ENCODE data around the gene KIAA1958. TPM values are rescaled to one million over a fixed set of nuclear protein-coding genes. Genes with fewer than 3 reads are reported as not detected.

KIAA1958 gene
- total and polyA plus RNA-seq, 2 of the 8 experiments (the other 6 are each of a cell fraction or from before 2014, with no cell fraction given): 11.4 to 43.8 TPM

DNA sequence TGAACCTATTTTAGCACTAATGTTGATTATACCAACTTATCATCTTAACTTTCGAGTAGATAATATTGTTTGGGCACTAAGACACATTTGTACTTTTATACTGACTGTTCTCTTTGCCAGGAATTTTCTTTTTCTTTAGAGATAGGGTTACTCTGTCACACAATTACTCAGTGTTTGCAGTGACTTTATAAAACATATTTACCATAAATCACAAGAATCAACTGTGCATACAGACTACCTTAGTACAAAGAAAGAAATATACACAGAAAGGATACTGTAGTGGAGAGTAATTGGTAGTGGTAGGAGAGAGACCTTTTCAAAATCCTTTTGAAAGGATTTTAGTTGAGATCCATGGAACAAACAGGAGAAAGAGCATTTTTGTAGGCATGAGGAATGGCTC lies 40.3 kb downstream of the KIAA1958 start:
- no peak overlapping the region for H3K4ac ChIP-seq (replicated peaks; ENCODE audit: insufficient read length, low read depth, low read length)
- no peak for FAIRE-seq

More for the DNA sequence above, 40.3 kb downstream of the KIAA1958 start:
- Histone ChIP-seq H2BK120ac (replicated peaks; ENCODE audit: low read depth, low read length) (no peak overlapping the region), H3K27ac (ENCODE audit: low read depth, low read length) (no peak overlapping the region), H3K27me3 (replicated peaks in 1 of 4; ENCODE audit: control insufficient read depth in 3 of 4, extremely low read depth in 1 of 4, insufficient read depth in 3 of 4, low read length in 3 of 4) (no peaks in the 10 kb centered on the region), H3K9me3 (ENCODE audit: insufficient read depth in 2 of 2, low read depth in 1 of 2, low read length in 1 of 2) (no peaks in the 10 kb centered on the region), H2AFZ (ENCODE audit: low read length) (no peak overlapping the region), H4K8ac (ENCODE audit: extremely low read depth, insufficient read depth, low read length) (no peak overlapping the region), H4K5ac (ENCODE audit: insufficient read length, low read depth, low read length) (no peak overlapping the region), H2BK5ac (ENCODE audit: low read depth, low read length) (no peak overlapping the region), H3K4me1 (replicated peaks in 1 of 4; ENCODE audit: control insufficient read depth in 3 of 4, insufficient read depth in 4 of 4, low read length in 3 of 4) (peaks cover 0 to 9% (median 0%) of the 10 kb centered on the region in 4 experiments; a peak in 3 of 7 replicates), H3K79me1 (ENCODE audit: low read depth, low read length) (peaks cover 15% of the 10 kb centered on the region), H3K56ac (replicated peaks; ENCODE audit: insufficient read length, low read depth, low read length) (no peak overlapping the region), H2BK15ac (ENCODE audit: low read length) (no peak overlapping the region), H4K20me1 (replicated peaks in 1 of 2; ENCODE audit: control insufficient read depth in 1 of 2, insufficient read depth in 2 of 2, low read length in 2 of 2) (peaks cover 3 to 13% of the 10 kb centered on the region in 2 experiments), H3K23me2 (ENCODE audit: low read depth, low read length) (no peaks in the 10 kb centered on the region), H2AK5ac (ENCODE audit: low read depth, low read length) (no peak overlapping the region), H3K18ac (ENCODE audit: extremely low read depth, low read length) (no peak overlapping the region), H3K9ac (replicated peaks in 1 of 4; ENCODE audit: extremely low read depth in 1 of 4, low read depth in 3 of 4, low read length in 3 of 4) (no peak overlapping the region), H4K91ac (replicated peaks; ENCODE audit: insufficient read length, low read length) (no peak overlapping the region), H3K36me3 (ENCODE audit: control insufficient read depth in 2 of 4, insufficient read depth in 4 of 4, low read length in 3 of 4) (no peaks in the 10 kb centered on the region), H3K14ac (ENCODE audit: insufficient read length) (no peak overlapping the region), H3K23ac (ENCODE audit: insufficient read length) (no peak overlapping the region), H2BK12ac (ENCODE audit: low read depth, low read length) (no peak overlapping the region), H2BK20ac (ENCODE audit: low read length) (no peak overlapping the region), H3K4me3 (ENCODE audit: extremely low read depth in 1 of 4, insufficient read depth in 2 of 4, low read depth in 3 of 4, low read length in 4 of 4) (no peak overlapping the region), H3K79me2 (ENCODE audit: control insufficient read depth in 1 of 2, insufficient read depth in 2 of 2, low read length in 2 of 2) (peaks cover 7 to 88% of the 10 kb centered on the region in 2 experiments), H3K4me2 (ENCODE audit: insufficient read depth in 1 of 2, low read depth in 2 of 2, low read length in 2 of 2) (no peak overlapping the region)
- ChIA-PET POLR2A (ENCODE audit: partially characterized antibody) (no interaction called here), CTCF (ENCODE audit: partially characterized antibody) (interaction anchor here (0.8 to 0.9 kb wide), 3 partner anchors 15 to 234 kb away, joined by 3 read pairs; no protein-coding TSS in a partner anchor)
- TF ChIP-seq TAF1 (IDR thresholded peaks at IDR 0.05; ENCODE audit: low read depth, low read length): no peak
- TF ChIP-seq BACH1 (IDR thresholded peaks at IDR 0.05; ENCODE audit: low read length): no peak
- TF ChIP-seq SP1 (IDR thresholded peaks at IDR 0.05; ENCODE audit: low read depth, low read length): no peak
- no peak for TF ChIP-seq SIRT6 (IDR thresholded peaks at IDR 0.05; ENCODE audit: low read length)
- TF ChIP-seq RAD21 (IDR thresholded peaks at IDR 0.05 in 1 of 2, conservative IDR thresholded peaks at IDR 0.05 in 1 of 2; ENCODE audit: low read depth in 2 of 2, low read length in 2 of 2): no peak
- TF ChIP-seq, protein P1, sequence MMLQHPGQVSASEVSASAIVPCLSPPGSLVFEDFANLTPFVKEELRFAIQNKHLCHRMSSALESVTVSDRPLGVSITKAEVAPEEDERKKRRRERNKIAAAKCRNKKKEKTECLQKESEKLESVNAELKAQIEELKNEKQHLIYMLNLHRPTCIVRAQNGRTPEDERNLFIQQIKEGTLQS (IDR thresholded peaks at IDR 0.05; ENCODE audit: insufficient read depth, low read depth, low read length): no peak
- TF ChIP-seq SIX5 (IDR thresholded peaks at IDR 0.05; ENCODE audit: low read depth, low read length): no peak
- TF ChIP-seq ZNF274 (IDR thresholded peaks at IDR 0.05; ENCODE audit: borderline replicate concordance, extremely low read depth, low read length): no peak
- no peak for TF ChIP-seq BRCA1 (IDR thresholded peaks at IDR 0.05; ENCODE audit: low read depth, low read length)
- 90% methylated on average over 1 of the region's 1 CpG; no CpG with 5 or more reads in 1 of the 2 experiments for WGBS, 2 experiments (ENCODE audit: extremely low coverage in 1 of 2, insufficient coverage in 1 of 2, insufficient read length in 1 of 2, insufficient replicate concordance in 2 of 2, low coverage in 1 of 2, low lambda C conversion rate in 2 of 2, missing lambda C conversion rate in 1 of 2)
- no peak for DNase-seq (ENCODE audit: low read depth in 1 of 2, low spot score in 2 of 2)

All from H1 (cell line).